GM19455 (cell line): ENCODE measurements around the gene SIRT4.
"Not testable (repeated sequence)": the region's sequence is repeated elsewhere in the genome, so short reads cannot be mapped to it uniquely, and the experiment has no call there.

Experiments used
- ATAC-seq: cut with Tn5 transposase; IDR thresholded peaks from one replicate; pipeline ENCODE4 v1.9.1; 2021; ENCODE audit not compliant: unreplicated experiment

SIRT4 gene

GRCh38 chr12:120301962-120302815 is at the start of gene SIRT4:
SIRT4 (plus strand) TSS chr12:120302321; CDS start chr12:120303562, 1,241 bp downstream.
- peak; percentile 92 for ATAC-seq

GRCh38 chr12:120253313-120253712 is 48.8 kb upstream of the SIRT4 start:
- not testable (repeated sequence) for ATAC-seq

GRCh38 chr12:120254809-120255208 is 47.3 kb upstream of the SIRT4 start:
- no peak for ATAC-seq

GRCh38 chr12:120257041-120257821 is 44.9 kb upstream of the SIRT4 start:
- no peak for ATAC-seq

GRCh38 chr12:120258323-120258896 is 43.7 kb upstream of the SIRT4 start:
- ATAC-seq, result no peak

GRCh38 chr12:120259418-120260202 is 42.5 kb upstream of the SIRT4 start:
- no peak for ATAC-seq

- ATAC-seq, result no peak
These were observed 41.5 kb upstream of the SIRT4 start for GRCh38 chr12:120260607-120261006.

- no peak for ATAC-seq
These were observed 39.9 kb upstream of the SIRT4 start for GRCh38 chr12:120261951-120262851.

- ATAC-seq, result no peak
These were observed 39.0 kb upstream of the SIRT4 start for GRCh38 chr12:120262852-120263747.

GRCh38 chr12:120263748-120264085 is 38.4 kb upstream of the SIRT4 start:
- ATAC-seq, result no peak

- ATAC-seq, result no peak
These were observed 37.8 kb upstream of the SIRT4 start for GRCh38 chr12:120264086-120264903.

GRCh38 chr12:120264904-120265472 is 37.1 kb upstream of the SIRT4 start:
- ATAC-seq, result no peak

GRCh38 chr12:120265473-120266179 is 36.5 kb upstream of the SIRT4 start, which contains the start of gene PXN:
PXN (minus strand) TSS chr12:120265730; CDS start chr12:120265629, 101 bp downstream.
- peak; percentile 60 for ATAC-seq

GRCh38 chr12:120266180-120266870 is 35.8 kb upstream of the SIRT4 start:
- no peak for ATAC-seq

GRCh38 chr12:120267736-120268135 is 34.4 kb upstream of the SIRT4 start:
- no peak for ATAC-seq

GRCh38 chr12:120276734-120277133 is 25.4 kb upstream of the SIRT4 start:
- ATAC-seq, result no peak
